ENCODE results near the gene MKRN2.

MKRN2 gene

GRCh38 chr3:12574661-12575060, 17.8 kb downstream of the MKRN2 start:
- peak in 1 of 2 donors; percentile 50 for DNase-seq (ENCODE audit: low read depth in 2 of 2)
- TF ChIP-seq CTCF (IDR thresholded peaks at IDR 0.05; ENCODE audit: low read depth, low read length), result no peak
- H3K4me3 ChIP-seq (replicated peaks in 1 of 2; ENCODE audit: low read depth in 2 of 2, low read length in 2 of 2), result no peak overlapping the region

GRCh38 chr3:12577379-12577778, 20.5 kb downstream of the MKRN2 start:
- DNase-seq (ENCODE audit: low read depth in 2 of 2), result no peak
- no peak overlapping the region for H3K4me3 ChIP-seq (replicated peaks in 1 of 2; ENCODE audit: low read depth in 2 of 2, low read length in 2 of 2)
- TF ChIP-seq CTCF (IDR thresholded peaks at IDR 0.05; ENCODE audit: low read depth, low read length), result no peak

- no peak overlapping the region for H3K4me3 ChIP-seq (replicated peaks in 1 of 2; ENCODE audit: low read depth in 2 of 2, low read length in 2 of 2)
- DNase-seq (ENCODE audit: low read depth in 2 of 2), result no peak
- TF ChIP-seq CTCF (IDR thresholded peaks at IDR 0.05; ENCODE audit: low read depth, low read length), result peak; percentile 25
Measured at GRCh38 chr3:12578742-12579141, 21.9 kb downstream of the MKRN2 start.

GRCh38 chr3:12579456-12579855, 22.6 kb downstream of the MKRN2 start:
- no peak for DNase-seq (ENCODE audit: low read depth in 2 of 2)
- no peak for TF ChIP-seq CTCF (IDR thresholded peaks at IDR 0.05; ENCODE audit: low read depth, low read length)

GRCh38 chr3:12579905-12580304, 23.0 kb downstream of the MKRN2 start:
- DNase-seq (ENCODE audit: low read depth in 2 of 2), result peak; percentile 35 to 57
- no peak overlapping the region for H3K4me3 ChIP-seq (replicated peaks in 1 of 2; ENCODE audit: low read depth in 2 of 2, low read length in 2 of 2)
- TF ChIP-seq CTCF (IDR thresholded peaks at IDR 0.05; ENCODE audit: low read depth, low read length), result no peak

More at GRCh38 chr3:12579456-12579855, 22.6 kb downstream of the MKRN2 start:
- H3K4me3 ChIP-seq (replicated peaks in 1 of 2; ENCODE audit: low read depth in 2 of 2, low read length in 2 of 2), result no peak overlapping the region

- no peak overlapping the region for H3K4me3 ChIP-seq (replicated peaks in 1 of 2; ENCODE audit: low read depth in 2 of 2, low read length in 2 of 2)
- DNase-seq (ENCODE audit: low read depth in 2 of 2), result no peak
- no peak for TF ChIP-seq CTCF (IDR thresholded peaks at IDR 0.05; ENCODE audit: low read depth, low read length)
Measured at GRCh38 chr3:12582730-12583129, 25.8 kb downstream of the MKRN2 start.

GRCh38 chr3:12583280-12583679, 26.4 kb downstream of the MKRN2 start:
- no peak for TF ChIP-seq CTCF (IDR thresholded peaks at IDR 0.05; ENCODE audit: low read depth, low read length)
- no peak for DNase-seq (ENCODE audit: low read depth in 2 of 2)
- no peak overlapping the region for H3K4me3 ChIP-seq (replicated peaks in 1 of 2; ENCODE audit: low read depth in 2 of 2, low read length in 2 of 2)

Data from cardiac fibroblast (primary cell).